Vagina (tissue), 2 donors: ENCODE data around the gene MTMR3.

Source experiments
- POLR2A ChIP-seq, 2 donors: fragments of 450-650 bp; IDR thresholded peaks; one replicate each; pipeline ENCODE4 v1.6.1; 2017; ENCODE audit warnings: antibody characterized with exemption in 2 of 2, mild to moderate bottlenecking in 2 of 2, moderate library complexity in 2 of 2
- POLR2AphosphoS5 ChIP-seq, 2 donors: sonication (generic); formaldehyde crosslinking; IDR thresholded peaks; one replicate each; pipeline ENCODE4 v1.9.0; 2017; ENCODE audit warnings: antibody characterized with exemption in 2 of 2, mild to moderate bottlenecking in 2 of 2, low read depth in 1 of 2; ENCODE audit not compliant: insufficient read depth in 1 of 2
- TF ChIP-seq, protein P1 (sequence below), 3 experiments: fragments of 450-650 bp in 2 of 3; fragments of 200-600 bp in 1 of 3; sonication (generic) in 1 of 3; IDR thresholded peaks; one replicate each; pipeline ENCODE4 v1.5.1; 2017 to 2019; ENCODE audit warnings: antibody characterized with exemption in 3 of 3, mild to moderate bottlenecking in 2 of 3, moderate library complexity in 2 of 3

DNA sequence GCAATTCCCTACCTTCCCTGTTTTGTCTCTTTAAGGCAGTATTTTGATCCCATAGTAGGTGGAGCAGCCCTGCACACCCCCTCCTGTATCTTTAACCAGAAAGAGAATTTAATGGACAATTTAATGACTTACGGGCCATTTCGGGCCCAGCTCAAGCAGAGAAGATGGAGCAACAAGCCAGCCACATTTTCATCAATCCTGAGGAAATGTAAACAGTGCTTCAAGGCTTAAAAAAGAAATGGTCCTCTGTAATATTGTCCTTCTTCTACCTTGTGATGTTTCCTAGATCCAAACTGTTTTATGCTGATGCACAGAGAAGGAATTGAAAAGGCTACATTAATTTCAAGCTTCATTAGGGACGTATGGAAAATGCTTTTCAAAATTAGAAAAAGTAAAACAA lies 88.6 kb downstream of the MTMR3 start:
- TF ChIP-seq, protein P1, sequence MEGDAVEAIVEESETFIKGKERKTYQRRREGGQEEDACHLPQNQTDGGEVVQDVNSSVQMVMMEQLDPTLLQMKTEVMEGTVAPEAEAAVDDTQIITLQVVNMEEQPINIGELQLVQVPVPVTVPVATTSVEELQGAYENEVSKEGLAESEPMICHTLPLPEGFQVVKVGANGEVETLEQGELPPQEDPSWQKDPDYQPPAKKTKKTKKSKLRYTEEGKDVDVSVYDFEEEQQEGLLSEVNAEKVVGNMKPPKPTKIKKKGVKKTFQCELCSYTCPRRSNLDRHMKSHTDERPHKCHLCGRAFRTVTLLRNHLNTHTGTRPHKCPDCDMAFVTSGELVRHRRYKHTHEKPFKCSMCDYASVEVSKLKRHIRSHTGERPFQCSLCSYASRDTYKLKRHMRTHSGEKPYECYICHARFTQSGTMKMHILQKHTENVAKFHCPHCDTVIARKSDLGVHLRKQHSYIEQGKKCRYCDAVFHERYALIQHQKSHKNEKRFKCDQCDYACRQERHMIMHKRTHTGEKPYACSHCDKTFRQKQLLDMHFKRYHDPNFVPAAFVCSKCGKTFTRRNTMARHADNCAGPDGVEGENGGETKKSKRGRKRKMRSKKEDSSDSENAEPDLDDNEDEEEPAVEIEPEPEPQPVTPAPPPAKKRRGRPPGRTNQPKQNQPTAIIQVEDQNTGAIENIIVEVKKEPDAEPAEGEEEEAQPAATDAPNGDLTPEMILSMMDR (IDR thresholded peaks at IDR 0.05): no peak
- TF ChIP-seq POLR2A (IDR thresholded peaks at IDR 0.05) (no peak), POLR2AphosphoS5 (IDR thresholded peaks at IDR 0.05; ENCODE audit: insufficient read depth in 1 of 2, low read depth in 1 of 2) (no peak)
